Embryonic facial prominence (tissue), 1 donor: ENCODE data around the gene FRMD8.

ENCODE experiments used
- DNase-seq: peaks from one replicate; pipeline ENCODE4 v3.0.0-alpha.2; 2016; ENCODE audit errors: extremely low spot score

FRMD8 gene

GRCh38 chr11:65454696-65455456 lies 68.4 kb downstream of the FRMD8 start:
- DNase-seq, result peak; percentile 56

- no peak for DNase-seq
These were observed 70.0 kb downstream of the FRMD8 start for GRCh38 chr11:65456418-65456817.

GRCh38 chr11:65459552-65459951 lies 73.1 kb downstream of the FRMD8 start:
- no peak for DNase-seq
